ENCODE results near the gene CHPF.

The CHPF gene

GRCh38 chr2:219543596-219544358 is at the start of gene CHPF, which contains the start of gene TMEM198:
Gene CHPF (minus strand): TSS chr2:219543809. CDS start chr2:219543538, 271 bp downstream.
Gene TMEM198 (plus strand): TSS chr2:219544028. CDS start chr2:219544728, 700 bp downstream.
- DNase-seq (ENCODE audit: insufficient read length, low spot score): peak; percentile 98
- no peak for FAIRE-seq
- peak; percentile 42; the same call in 1 of the 2 replicates for TF ChIP-seq POLR2A (IDR thresholded peaks at IDR 0.05; ENCODE audit: low read depth, low read length)

DNA sequence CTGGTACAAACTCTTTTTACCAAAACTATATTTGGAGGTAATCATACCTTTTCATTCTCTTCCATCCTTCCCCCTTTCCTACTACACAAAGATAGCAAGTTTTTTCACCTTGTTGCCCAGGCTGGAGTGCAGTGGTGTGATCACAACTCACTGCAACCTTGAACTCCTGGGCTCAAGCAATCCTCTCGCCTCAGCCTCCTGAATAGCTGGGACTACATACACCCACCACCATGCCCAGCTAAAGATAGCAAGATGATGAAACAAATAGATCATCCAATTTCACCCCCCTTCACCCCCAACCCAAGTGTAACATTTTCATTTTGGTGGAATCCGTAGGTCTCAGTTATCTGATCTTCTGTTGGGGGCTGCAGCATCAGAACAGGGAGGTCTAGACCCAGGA is 49.5 kb upstream of the CHPF start:
- no peak for DNase-seq (ENCODE audit: insufficient read length, low spot score)
- FAIRE-seq: no peak

DNA sequence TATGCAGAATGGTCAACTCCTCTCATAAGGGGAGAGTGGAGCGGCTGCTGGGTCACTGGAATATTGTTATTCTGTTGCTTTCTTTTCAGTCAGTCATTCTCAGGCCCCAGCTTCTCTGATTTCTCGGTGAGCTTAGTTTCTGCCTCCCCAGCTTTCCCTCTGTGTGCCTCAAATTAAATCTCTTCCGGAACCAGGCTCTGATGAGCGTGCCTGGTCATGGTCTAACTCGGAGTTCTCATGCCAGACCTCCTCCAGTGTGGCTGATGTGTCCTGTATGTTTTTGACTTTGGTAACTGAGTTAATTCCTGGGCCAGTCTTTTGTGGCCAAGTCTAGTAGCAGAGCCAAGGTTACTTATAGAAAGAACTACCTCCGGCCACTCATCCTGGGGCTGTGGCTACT is 49.1 kb upstream of the CHPF start:
- DNase-seq (ENCODE audit: insufficient read length, low spot score) (no peak), FAIRE-seq (no peak)
- TF ChIP-seq POLR2A (IDR thresholded peaks at IDR 0.05; ENCODE audit: low read depth, low read length): no peak

More for the DNA sequence above, 49.5 kb upstream of the CHPF start:
- TF ChIP-seq POLR2A (IDR thresholded peaks at IDR 0.05; ENCODE audit: low read depth, low read length): no peak

GRCh38 chr2:219591091-219591490 is 47.5 kb upstream of the CHPF start:
- TF ChIP-seq POLR2A (IDR thresholded peaks at IDR 0.05; ENCODE audit: low read depth, low read length): no peak
- no peak for DNase-seq (ENCODE audit: insufficient read length, low spot score)
- no peak for FAIRE-seq

DNA sequence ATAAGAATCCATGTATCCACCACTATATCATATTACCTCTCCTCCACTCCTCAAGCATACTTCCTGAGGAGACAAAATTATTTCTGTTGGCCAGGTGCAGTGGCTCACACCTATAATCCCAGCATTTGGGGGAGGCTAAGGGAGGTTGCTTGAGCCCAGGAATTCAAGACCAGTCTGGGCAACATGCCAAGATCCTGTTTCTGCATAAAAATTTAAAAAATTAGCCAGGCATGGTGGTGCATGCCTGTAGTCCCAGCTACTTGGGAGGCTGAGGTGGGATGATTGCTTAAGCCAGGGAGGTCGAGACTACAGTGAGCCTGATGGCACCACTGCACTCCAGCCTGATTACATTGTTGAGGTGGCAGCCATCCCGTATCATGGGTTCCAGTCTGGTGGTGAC is 37.7 kb upstream of the CHPF start:
- DNase-seq (ENCODE audit: insufficient read length, low spot score): no peak
- no peak for TF ChIP-seq POLR2A (IDR thresholded peaks at IDR 0.05; ENCODE audit: low read depth, low read length)
- no peak for FAIRE-seq

GRCh38 chr2:219578811-219579613 is 35.4 kb upstream of the CHPF start:
- DNase-seq (ENCODE audit: insufficient read length, low spot score): no peak
- no peak for FAIRE-seq
- TF ChIP-seq POLR2A (IDR thresholded peaks at IDR 0.05; ENCODE audit: low read depth, low read length): no peak

DNA sequence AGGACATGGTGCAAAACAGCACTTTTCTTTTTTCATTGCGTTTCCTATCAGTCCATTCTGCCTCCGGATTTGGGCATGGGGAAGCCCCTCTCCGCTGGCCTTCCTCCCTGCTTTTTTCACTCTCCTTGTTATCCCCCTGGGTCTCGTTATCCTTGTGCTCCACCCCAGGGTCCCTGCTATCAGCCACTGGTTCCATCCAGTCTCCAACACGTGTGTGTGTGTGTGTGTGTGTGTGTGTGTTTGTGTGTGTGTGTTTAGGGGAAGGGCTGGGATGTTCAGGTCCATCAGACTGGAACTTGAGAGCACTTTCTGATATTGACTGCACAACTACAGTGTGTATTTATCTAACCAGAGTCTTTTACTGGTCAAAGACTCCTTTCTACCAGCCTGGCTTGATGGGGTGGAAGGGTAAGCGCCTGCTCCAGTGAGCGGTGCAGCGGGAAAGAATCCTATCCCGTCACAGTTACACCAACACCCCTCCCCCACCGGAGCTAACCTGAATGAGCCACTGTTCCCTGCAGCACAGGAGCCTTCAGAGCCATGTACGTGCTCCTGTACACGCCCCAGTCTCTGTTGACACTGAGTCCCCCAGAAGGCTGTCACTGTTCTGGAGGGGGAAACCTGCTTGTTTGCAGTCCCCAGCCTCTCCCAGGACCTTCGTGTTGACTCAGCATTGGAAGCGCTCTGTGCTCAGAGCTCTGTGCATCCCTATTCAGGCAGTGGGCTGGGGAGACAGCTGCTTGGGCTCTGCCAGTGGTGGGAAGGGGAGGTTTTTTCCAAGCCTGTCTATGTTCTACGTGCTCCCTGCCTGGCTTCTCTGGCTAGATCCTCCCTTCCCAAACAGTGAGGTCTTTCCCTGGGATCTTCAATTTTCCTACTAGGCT is 33.1 kb upstream of the CHPF start:
- DNase-seq (ENCODE audit: insufficient read length, low spot score) (no peak), FAIRE-seq (no peak)
- TF ChIP-seq POLR2A (IDR thresholded peaks at IDR 0.05; ENCODE audit: low read depth, low read length): no peak

GRCh38 chr2:219575566-219576504 is 32.2 kb upstream of the CHPF start:
- TF ChIP-seq POLR2A (IDR thresholded peaks at IDR 0.05; ENCODE audit: low read depth, low read length): no peak
- DNase-seq (ENCODE audit: insufficient read length, low spot score) (no peak), FAIRE-seq (no peak)

GRCh38 chr2:219574484-219575311 is 31.1 kb upstream of the CHPF start:
- FAIRE-seq (no peak), DNase-seq (ENCODE audit: insufficient read length, low spot score) (no peak)
- no peak for TF ChIP-seq POLR2A (IDR thresholded peaks at IDR 0.05; ENCODE audit: low read depth, low read length)

- DNase-seq (ENCODE audit: insufficient read length, low spot score): no peak
- TF ChIP-seq POLR2A (IDR thresholded peaks at IDR 0.05; ENCODE audit: low read depth, low read length): no peak
- FAIRE-seq: no peak
Observed at GRCh38 chr2:219573166-219573565, 29.6 kb upstream of the CHPF start.

DNA sequence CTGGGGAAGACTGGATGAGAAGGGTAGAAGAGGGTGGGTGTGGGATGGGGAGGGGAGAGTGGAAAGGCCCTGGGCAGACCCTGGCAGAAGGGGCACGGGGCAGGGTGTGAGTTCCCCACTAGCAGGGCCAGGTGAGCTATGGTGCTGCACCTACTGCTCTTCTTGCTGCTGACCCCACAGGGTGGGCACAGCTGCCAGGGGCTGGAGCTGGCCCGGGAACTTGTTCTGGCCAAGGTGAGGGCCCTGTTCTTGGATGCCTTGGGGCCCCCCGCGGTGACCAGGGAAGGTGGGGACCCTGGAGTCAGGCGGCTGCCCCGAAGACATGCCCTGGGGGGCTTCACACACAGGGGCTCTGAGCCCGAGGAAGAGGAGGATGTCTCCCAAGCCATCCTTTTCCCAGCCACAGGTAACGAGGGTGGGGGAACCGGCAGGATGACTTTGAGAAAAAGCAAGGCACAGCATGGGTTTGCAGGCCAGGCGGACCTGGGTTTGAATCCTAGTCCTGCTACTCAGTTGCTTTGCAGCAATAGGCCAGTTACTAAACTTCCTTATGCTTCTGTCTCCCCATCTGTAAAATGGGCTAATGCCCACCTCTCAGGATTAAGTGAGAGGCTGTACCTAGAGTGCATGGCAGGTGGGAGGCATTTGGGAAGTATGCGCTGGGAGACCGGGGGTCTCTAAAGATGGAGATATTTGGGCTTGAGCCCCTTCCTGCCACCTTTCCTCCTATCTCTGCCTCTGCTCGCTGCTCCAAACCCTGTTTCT is 28.8 kb upstream of the CHPF start, which contains the start of gene INHA:
Gene INHA (plus strand): TSS at position 74 of the 765 bp plus-strand sequence. CDS start 65 bp downstream, at position 139.
- TF ChIP-seq POLR2A (IDR thresholded peaks at IDR 0.05; ENCODE audit: low read depth, low read length): no peak
- FAIRE-seq (no peak), DNase-seq (ENCODE audit: insufficient read length, low spot score) (no peak)
